Smooth muscle cell (in vitro differentiated cells): Measurements from ENCODE around the gene DNM1. TPM values are rescaled to one million over a fixed set of nuclear protein-coding genes. Genes with fewer than 3 reads are reported as not detected.

Experiments
- DNase-seq: peaks from one replicate; lab custom pipeline; 2025; ENCODE audit not compliant: unreplicated experiment; lab: John Stamatoyannopoulos, UW
- H2AFZ ChIP-seq: fragments of 200-600 bp; sonication (generic); 2 replicates; pipeline ENCODE4 v1.6.0; 2016; ENCODE audit warnings: antibody characterized with exemption, low read depth, mild to moderate bottlenecking
- H3F3A ChIP-seq: fragments of 200-600 bp; sonication (generic); 2 replicates; pipeline ENCODE4 v1.6.0; 2017; ENCODE audit warnings: antibody characterized with exemption, low read depth
- H3K27ac ChIP-seq: fragments of 200-600 bp; sonication (generic); 2 replicates; pipeline ENCODE4 v1.5.1; 2016; ENCODE audit warnings: low read depth, mild to moderate bottlenecking
- H3K27me3 ChIP-seq: fragments of 200-600 bp; sonication (generic); 2 replicates; pipeline ENCODE4 v1.6.1; 2016; ENCODE audit warnings: low read depth, mild to moderate bottlenecking
- H3K36me3 ChIP-seq: fragments of 200-600 bp; sonication (generic); 2 replicates; pipeline ENCODE4 v1.5.1; 2016; ENCODE audit warnings: low read depth
- H3K4me1 ChIP-seq: fragments of 200-600 bp; sonication (generic); 2 replicates; pipeline ENCODE4 v1.5.1; 2016; ENCODE audit warnings: low read depth
- H3K4me2 ChIP-seq: fragments of 200-600 bp; sonication (generic); 2 replicates; pipeline ENCODE4 v1.6.0; 2016; ENCODE audit warnings: mild to moderate bottlenecking
- H3K4me3 ChIP-seq: fragments of 200-600 bp; sonication (generic); 2 replicates; pipeline ENCODE4 v1.5.1; 2016; ENCODE audit warnings: mild to moderate bottlenecking
- H3K79me2 ChIP-seq: fragments of 200-600 bp; sonication (generic); 2 replicates; pipeline ENCODE4 v1.6.0; 2016; ENCODE audit warnings: low read depth, mild to moderate bottlenecking
- H3K9ac ChIP-seq: fragments of 200-600 bp; sonication (generic); 2 replicates; pipeline ENCODE4 v1.6.0; 2016; ENCODE audit warnings: low read depth
- H3K9me3 ChIP-seq: fragments of 200-600 bp; sonication (generic); replicated peaks from 2 replicates; pipeline ENCODE4 v1.5.1; 2016; ENCODE audit warnings: low read depth
- H4K20me1 ChIP-seq: fragments of 200-600 bp; sonication (generic); 2 replicates; pipeline ENCODE4 v1.6.0; 2016; ENCODE audit warnings: low read depth
- WGBS: methylation state at CpG from one replicate; pipeline ENCODE4 v1.1.7; 2016; ENCODE audit warnings: low lambda C conversion rate; 5-methylcytosine and 5-hydroxymethylcytosine counted together
- polyA plus RNA-seq: library from polyadenylated mRNA; unstranded; fragments of >200 nt; fragmentation: Nextera tagmentation; extraction: Ambion mirVana; gene quantifications from 2 replicates; pipeline ENCODE4 v1.2.1, GENCODE V29; 2016
- total RNA-seq: library from RNA; depleted of rRNA; stranded (reverse); fragments of >200 nt; gene quantifications from 2 replicates; pipeline ENCODE4 v1.2.3, GENCODE V29; 2014
- TF ChIP-seq, protein P1 (sequence below): fragments of 200-600 bp; sonication (generic); IDR thresholded peaks from 2 replicates; pipeline ENCODE4 v1.5.1; 2017; ENCODE audit warnings: borderline replicate concordance, mild to moderate bottlenecking, antibody characterized with exemption; ENCODE audit not compliant: insufficient read depth, poor library complexity, severe bottlenecking

The DNM1 gene
- total and polyA plus RNA-seq, 2 experiments from 2014 or later = 25.3 to 50.7 TPM

DNA sequence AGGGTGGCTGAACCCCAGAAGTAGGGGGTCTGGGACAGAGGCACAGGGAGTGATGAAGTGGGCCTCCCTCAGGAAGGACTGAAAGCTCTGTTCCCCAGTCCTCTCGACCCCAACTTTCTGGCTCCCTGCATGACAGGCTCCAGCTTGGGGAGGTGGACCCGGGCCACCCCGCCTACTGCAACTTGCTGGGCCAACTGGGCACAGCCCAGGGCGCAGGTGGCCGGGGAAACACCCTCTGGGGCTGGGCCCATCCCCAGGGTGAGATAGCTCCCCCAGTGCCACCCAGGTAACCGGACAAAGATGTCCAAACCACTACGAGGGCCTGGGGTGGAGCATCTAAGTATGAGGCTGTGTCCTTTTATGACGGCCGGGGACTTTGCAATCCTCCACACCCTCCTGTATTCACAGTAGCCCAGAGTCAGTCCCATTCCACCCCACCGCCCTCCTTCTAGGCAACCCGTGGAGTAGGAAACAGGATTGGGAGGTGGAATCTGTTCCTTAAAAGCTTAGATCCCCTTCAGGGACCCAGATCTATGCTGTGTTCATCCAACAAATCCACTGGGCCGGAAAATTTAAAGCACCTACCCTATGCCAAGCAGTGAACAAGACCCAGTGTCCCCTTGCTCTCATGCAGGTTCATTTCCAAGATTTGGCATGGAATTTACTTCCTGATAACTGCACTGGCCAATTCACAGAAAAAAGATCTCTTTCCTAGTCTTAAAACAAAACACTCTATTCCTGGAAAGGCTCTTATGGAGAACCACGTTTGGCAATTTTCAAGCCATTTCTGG, 19.9 kb downstream of the DNM1 start:
- Histone ChIP-seq H3K36me3 (no peaks in the 10 kb centered on the region), H4K20me1 (peaks cover 3% of the 10 kb centered on the region), H3K4me1 (peaks cover 5% of the 10 kb centered on the region), H3K27ac (no peak overlapping the region), H3K9me3 (no peaks in the 10 kb centered on the region), H3K4me3 (no peak overlapping the region), H3K79me2 (no peaks in the 10 kb centered on the region), H2AFZ (no peak overlapping the region), H3K4me2 (no peak overlapping the region), H3K9ac (no peak overlapping the region), H3F3A (peaks cover 4% of the 10 kb centered on the region), H3K27me3 (no peaks in the 10 kb centered on the region)
- WGBS = 96% methylated on average over 13 of the region's 13 CpGs
- DNase-seq = no peak
- TF ChIP-seq, protein P1, sequence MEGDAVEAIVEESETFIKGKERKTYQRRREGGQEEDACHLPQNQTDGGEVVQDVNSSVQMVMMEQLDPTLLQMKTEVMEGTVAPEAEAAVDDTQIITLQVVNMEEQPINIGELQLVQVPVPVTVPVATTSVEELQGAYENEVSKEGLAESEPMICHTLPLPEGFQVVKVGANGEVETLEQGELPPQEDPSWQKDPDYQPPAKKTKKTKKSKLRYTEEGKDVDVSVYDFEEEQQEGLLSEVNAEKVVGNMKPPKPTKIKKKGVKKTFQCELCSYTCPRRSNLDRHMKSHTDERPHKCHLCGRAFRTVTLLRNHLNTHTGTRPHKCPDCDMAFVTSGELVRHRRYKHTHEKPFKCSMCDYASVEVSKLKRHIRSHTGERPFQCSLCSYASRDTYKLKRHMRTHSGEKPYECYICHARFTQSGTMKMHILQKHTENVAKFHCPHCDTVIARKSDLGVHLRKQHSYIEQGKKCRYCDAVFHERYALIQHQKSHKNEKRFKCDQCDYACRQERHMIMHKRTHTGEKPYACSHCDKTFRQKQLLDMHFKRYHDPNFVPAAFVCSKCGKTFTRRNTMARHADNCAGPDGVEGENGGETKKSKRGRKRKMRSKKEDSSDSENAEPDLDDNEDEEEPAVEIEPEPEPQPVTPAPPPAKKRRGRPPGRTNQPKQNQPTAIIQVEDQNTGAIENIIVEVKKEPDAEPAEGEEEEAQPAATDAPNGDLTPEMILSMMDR = no peak

DNA sequence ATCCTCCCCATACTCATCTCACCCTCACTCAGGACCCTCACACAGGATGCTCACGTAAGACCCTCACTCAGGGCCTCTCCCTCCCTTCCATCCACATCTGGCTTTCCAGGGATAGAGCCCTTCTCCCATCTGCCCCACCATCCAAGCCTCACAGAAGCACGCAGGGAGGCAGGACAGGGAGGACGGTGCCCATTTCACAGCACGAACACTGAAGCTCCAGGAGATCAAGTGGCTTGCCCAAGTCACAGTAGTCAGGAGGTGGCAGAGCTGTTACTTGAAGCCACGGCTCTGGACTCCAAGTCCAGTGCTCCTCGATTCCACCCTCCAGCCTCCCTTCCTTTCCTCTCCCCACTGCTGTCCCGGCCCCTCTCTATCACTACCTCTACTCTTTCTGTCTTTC, 21.7 kb downstream of the DNM1 start:
- no peaks in the 10 kb centered on the region for H4K20me1 ChIP-seq
- no peak for DNase-seq
- H3K9me3 ChIP-seq = no peaks in the 10 kb centered on the region
- no peaks in the 10 kb centered on the region for H3K4me1 ChIP-seq
- 96% methylated on average over 7 of the region's 7 CpGs for WGBS
- no peak overlapping the region for H2AFZ ChIP-seq
- H3K4me3 ChIP-seq = no peak overlapping the region
- H3K79me2 ChIP-seq = no peaks in the 10 kb centered on the region
- TF ChIP-seq, protein P1 = no peak
- no peak overlapping the region for H3K4me2 ChIP-seq
- H3K27me3 ChIP-seq = no peaks in the 10 kb centered on the region
- no peaks in the 10 kb centered on the region for H3F3A ChIP-seq
- no peaks in the 10 kb centered on the region for H3K36me3 ChIP-seq
- no peak overlapping the region for H3K27ac ChIP-seq
- H3K9ac ChIP-seq = no peak overlapping the region

- TF ChIP-seq, protein P1 = no peak
- no peak overlapping the region for H3K4me3 ChIP-seq
- H3K9me3 ChIP-seq = no peaks in the 10 kb centered on the region
- no peak overlapping the region for H3K9ac ChIP-seq
- 96% methylated on average over 19 of the region's 19 CpGs for WGBS
- H3K4me1 ChIP-seq = no peaks in the 10 kb centered on the region
- H3K27me3 ChIP-seq = no peaks in the 10 kb centered on the region
- H3K27ac ChIP-seq = no peak overlapping the region
- H3K79me2 ChIP-seq = no peaks in the 10 kb centered on the region
- no peaks in the 10 kb centered on the region for H3F3A ChIP-seq
- DNase-seq = no peak
- H2AFZ ChIP-seq = no peak overlapping the region
- H3K36me3 ChIP-seq = no peaks in the 10 kb centered on the region
- no peak overlapping the region for H3K4me2 ChIP-seq
- H4K20me1 ChIP-seq = no peaks in the 10 kb centered on the region
Observed at GRCh38 chr9:128225770-128226411, 22.7 kb downstream of the DNM1 start.
